ENCODE measurements around the gene SIGLEC14.
A peak's percentile ranks its signal among the peaks of the same experiment; 100 is the strongest.
"Not testable (repeated sequence)": the region's sequence is repeated elsewhere in the genome, so short reads cannot be mapped to it uniquely, and the experiment has no call there.

Gene SIGLEC14

DNA sequence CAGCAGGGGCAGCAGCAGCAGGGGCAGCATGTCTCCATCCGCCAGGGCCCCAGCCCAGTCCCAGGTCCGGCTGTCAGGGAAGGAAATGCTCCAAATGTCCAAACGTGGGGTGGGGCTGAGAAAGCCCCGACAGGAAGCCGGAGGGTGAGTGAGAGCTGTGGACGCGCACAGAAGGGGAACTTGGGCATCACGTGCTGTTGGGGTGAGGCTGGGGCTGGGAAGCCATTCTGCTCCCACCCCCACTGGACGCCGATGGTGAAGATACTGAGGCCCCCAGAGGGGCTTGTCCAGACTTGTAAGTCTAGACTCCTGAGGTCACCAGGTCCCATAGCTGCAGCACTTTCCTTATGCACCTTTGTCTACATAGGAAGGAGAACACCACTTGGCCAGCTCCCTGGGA is at the start of gene SIGLEC14:
TSS of gene SIGLEC14 (minus strand) at position 96 of the 400 bp plus-strand sequence. CDS start at position 30, 66 bp downstream.
- not testable (repeated sequence) for DNase-seq (ENCODE audit: low spot score)

DNA sequence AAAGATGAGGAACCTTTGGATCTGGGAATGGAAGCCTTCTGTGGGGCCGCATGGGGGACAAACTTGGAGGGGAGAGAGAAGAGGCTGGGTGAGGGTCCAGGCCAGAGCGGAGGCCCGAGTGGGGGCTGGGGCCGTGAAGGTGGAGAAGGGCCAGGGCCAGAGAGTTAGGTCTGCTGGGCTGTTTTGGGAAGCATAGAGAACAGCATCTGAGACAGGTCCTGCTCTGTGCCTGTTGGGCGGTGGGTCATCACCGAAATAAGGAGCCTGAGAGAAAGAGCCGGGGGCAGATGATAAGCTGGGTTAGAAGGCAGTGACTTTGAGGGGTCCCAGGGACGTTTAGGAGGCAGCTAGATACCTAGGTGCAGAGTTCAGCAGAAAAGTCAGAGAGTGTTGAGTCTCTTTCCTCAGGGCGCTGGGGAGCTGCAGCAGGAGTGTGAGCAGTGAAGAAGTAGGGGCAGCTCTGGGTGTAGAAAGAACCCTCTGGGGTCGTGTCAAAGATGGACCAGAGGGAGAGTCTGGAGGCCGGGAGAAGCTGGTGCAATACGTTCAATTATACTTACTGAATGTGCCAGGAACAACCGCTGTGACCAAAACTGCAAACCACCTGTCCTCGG is 49.2 kb upstream of the SIGLEC14 start:
- no peak for DNase-seq (ENCODE audit: low spot score)

DNA sequence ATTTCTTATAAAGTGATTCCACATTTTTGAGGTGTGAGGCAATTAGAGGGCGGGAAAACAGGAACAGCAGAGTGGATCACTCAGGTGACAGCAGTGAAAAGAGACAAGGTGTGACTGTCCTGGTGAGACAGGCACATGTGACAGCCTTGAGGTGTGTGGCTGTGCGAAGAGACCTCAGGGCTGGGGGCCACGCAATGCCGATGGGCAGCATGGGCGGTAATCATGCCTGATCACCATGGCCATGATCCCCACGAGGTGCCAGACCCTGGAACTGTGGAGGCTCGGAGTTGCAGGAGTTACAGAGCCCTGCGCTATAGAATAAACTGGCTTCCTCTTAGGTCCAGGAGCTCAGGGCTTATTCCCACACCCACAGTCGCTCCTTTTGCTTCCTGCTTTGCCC is 48.5 kb upstream of the SIGLEC14 start:
- no peak for DNase-seq (ENCODE audit: low spot score)

DNA sequence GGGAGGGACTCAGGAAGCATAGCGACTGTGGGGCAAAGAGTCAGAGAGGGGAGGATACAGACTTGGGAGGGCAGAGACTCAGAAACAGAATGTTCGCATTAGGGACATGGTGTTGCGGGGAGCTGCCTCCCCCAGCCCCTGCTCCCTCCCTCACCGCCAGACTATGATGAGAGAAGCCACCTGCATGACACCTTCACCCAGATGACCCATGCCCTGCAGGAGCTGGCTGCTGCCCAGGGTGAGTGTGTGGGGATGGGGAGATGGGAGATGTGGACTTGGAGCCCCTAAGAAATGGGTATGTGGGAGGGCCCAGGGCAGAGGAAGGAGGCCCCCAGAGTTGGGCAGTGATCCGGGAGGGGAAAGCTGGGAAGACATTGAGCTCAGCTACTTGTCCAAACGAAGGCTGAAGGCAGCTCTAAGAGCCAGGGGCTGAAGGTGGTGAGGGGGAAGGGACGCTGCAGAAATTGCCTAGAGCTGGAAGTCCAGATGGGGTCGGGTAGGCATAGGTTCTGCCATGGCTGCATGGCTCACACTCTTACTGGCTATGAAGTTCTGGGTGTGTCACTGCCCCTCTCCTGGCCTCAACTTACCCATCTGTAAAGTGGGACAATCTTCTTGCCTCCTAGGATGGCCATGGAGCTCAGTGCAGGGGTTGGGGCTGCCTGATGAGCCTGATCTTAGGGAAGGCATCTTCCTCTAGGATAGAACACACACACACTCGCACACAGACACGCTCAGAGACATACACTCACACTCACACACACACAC is 47.9 kb upstream of the SIGLEC14 start:
- no peak for DNase-seq (ENCODE audit: low spot score)

- no peak for DNase-seq (ENCODE audit: low spot score)
These were observed 47.2 kb upstream of the SIGLEC14 start for GRCh38 chr19:51693819-51694218.

GRCh38 chr19:51693260-51693659 is 46.6 kb upstream of the SIGLEC14 start, which contains the start of gene SPACA6:
Gene SPACA6, plus strand, starts transcription at chr19:51693330. Its CDS starts 197 bp downstream, at chr19:51693527.
- DNase-seq (ENCODE audit: low spot score): no peak

DNA sequence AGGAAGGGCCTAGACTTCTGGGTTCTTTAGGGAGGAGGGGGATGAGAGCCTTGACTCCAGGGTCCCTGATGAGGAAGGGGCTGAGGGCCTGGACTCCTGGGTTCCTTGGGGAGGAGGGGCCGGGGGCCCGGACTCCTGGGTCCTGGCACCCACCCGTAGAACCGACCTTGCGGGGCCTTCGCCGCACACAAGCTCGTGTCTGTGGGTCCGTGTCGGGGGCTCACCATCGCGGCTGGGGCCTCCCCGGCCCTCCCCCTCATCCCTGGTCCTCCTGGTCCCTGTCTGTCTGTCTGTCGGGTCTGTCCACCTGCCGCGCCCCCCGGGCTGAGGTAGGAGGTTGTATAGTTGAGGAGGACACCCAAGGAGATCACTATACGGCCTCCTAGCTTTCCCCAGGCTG is 45.8 kb upstream of the SIGLEC14 start:
- no peak for DNase-seq (ENCODE audit: low spot score)

DNA sequence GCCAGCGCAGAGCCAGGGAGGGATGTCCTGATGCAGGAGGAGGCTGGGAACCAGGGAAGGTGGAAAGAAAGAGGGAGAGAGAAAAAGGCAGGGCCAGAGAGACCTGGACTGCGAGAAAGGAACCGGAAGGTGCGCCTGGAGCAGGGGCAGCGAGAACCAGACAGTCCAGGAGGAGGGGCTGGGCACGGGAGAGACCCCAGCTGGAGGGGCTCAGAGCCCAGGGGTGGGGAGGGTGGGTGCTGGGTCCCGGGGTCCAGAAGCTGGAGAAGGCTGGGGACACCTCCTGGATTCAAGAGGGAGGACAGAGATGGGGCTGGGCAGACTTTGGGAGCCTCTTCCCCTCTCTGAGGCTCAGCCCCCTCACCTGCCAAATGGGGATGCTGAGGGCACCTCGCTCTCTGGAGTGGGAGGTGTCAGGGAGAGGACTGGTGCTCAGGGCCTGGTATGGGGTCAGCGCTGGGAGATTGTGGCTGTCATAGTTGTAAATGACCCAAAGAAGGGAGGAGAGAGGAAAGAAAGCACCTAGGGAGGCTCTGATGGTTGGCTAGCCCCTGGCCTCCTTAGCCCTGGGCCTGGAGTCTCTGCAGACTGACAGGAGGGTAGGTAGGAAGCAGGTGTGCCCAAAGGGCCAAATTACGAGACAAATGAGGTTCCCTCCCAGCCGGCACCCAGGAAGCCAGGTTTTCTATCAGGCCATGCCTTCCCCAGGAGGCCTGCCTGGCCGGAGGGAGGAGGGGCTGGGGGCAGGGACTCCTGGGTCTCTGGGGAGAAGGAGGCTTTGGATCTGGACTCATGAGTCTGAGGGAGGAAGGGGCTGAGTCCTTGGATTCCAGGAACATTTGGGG is 45.2 kb upstream of the SIGLEC14 start:
- DNase-seq (ENCODE audit: low spot score): no peak

- DNase-seq (ENCODE audit: low spot score): no peak
These were observed 44.5 kb upstream of the SIGLEC14 start for GRCh38 chr19:51691074-51691583.

- DNase-seq (ENCODE audit: low spot score): peak; percentile 83
These were observed 43.9 kb upstream of the SIGLEC14 start for GRCh38 chr19:51690454-51691073.

DNA sequence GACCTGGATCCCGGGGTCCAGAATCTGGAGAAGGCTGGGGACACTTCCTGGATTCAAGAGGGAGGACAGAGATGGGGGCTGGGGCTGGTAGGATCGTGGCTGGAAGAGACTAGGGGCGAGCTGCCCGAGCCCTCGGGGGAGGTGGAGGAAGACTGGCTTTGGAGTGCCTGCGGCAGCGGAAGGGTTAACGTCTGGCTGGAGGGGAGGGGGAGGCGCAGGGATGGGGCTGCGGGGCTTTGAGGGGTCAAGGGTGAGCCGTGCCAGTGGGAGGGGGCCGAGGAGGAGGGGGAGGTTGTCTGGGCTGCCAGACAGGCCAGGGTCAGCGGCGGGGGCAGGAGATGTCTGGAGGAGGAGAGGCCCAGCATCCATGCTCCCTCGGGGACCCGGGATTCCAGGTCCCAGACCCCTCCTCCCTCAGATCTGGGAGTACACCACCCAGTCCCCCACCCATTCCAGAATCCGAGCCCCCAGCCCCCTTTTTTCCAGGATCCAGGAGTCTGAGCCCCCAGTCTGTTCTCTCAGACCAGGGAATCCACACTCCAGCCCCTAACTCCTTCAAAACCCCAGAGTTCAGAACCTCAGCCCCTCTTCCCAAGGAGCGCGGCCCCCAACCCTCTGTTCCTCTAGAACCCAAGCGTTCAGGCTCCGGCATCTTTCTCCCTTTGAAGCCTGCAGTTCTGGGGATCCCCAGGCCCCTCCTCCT is 43.3 kb upstream of the SIGLEC14 start:
- DNase-seq (ENCODE audit: low spot score): peak; percentile 59

DNA sequence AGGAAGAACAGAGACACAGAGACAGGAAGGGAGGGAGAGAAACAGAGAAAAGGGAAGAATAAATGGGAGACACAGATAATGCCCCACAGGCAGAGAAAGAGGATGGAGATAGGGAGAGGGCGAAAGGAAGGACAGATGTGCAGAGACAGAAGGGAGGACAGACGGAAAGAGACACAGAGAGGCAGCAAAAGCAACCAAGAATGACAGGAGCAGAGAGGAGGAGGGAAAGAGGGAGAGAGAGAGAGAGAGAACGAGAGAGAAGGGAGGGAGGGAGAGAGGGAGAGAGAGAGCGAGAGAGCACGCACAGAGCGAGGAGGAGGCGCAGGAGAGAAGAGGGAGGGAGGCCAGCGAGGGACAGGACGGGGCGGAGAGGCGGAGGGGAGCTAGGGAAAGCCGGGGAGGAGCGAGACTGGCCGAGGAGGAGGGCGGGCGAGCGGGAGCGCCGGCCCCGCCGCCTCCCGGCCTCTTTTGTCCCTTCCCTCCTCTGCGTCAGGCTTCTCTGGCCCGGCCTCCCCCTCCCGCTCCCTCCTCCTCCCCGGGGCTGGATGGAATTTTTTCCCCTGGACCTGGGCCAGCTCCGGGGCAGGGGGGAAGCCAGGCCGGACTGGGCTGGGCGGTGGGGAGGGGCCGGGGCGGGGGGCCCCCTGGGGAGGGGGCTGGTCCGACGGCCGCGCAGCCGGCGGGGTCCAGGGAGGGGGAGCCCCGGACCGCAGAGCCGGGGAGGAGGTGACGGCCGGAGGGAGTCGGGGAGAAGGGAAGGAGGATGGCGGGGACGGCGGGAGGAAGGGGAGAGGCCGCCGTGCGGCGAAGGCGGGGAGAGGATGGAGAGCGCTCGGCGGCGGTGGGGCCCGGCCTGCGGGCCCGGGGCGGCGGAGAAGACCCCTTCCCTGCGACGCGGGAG is 42.3 kb upstream of the SIGLEC14 start:
- DNase-seq (ENCODE audit: low spot score): peak; percentile 84

- no peak for DNase-seq (ENCODE audit: low spot score)
These were observed 41.4 kb upstream of the SIGLEC14 start for GRCh38 chr19:51687791-51688670.

DNA sequence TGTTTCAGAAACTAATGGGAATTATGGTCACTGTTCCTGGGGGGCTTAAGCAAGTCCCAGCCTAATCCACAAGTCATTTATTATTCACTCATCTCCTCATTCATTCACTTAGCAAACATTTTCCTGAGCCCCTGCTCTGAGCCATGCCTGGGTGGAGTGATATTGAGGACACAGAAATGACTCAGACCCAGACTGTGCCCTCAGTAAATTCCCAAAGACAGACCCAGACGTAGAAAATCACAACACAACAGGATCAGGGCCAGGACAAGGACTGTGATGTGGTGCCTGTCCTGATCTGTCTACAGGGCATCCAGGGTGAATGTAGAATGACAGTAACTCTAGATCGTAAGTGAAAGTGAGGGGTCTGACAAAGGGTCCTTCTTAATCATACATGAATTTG is 39.5 kb upstream of the SIGLEC14 start:
- DNase-seq (ENCODE audit: low spot score): no peak

- no peak for DNase-seq (ENCODE audit: low spot score)
These were observed 34.8 kb upstream of the SIGLEC14 start for GRCh38 chr19:51681286-51681941.

DNA sequence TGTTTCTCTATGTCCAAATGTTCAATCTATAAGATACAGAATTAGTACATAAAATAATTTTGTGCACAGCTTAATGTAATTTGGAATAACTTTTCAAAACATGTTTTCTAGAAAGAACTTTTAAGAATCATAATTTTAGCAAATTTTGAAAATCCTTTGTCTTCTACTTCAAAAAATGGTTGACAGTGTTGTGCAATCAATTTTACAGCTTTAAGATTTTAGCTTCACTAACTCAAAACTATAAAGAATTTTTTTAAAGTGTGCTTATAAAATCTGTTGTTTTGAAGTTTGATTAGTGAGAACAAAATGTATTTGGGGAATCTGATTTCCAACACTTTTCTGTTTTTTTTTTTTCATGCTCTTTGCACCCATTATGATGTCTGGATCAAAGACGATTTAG is 33.8 kb upstream of the SIGLEC14 start:
- no peak for DNase-seq (ENCODE audit: low spot score)

DNA sequence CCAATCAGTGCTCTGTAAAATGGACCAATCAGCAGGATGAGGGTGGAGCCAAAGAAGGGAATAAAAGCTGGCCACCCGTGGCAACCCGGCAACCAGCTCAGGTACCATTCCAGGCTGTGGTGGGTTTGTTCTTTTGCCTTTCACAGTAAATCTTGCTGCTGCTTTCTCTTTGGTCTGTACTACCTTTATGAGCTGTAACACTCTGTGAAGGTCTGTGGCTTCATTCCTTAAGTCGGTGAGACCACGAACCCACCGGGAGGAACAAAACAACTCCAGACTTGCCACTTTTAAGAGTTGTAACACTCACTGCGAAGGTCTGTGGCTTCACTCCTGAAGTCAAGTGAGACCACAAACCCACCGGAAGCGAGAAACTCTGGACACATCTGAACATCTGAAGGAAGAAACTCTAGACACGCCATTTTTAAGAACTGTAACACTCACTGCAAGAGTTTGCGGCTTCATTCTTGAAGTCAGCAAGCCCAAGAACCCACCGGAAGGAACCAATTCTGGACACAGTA is 30.0 kb upstream of the SIGLEC14 start:
- no peak for DNase-seq (ENCODE audit: low spot score)

GRCh38 chr19:51675911-51676565 is 29.4 kb upstream of the SIGLEC14 start:
- DNase-seq (ENCODE audit: low spot score): not testable (repeated sequence)

All from D341Med (cell line).